WTC11 (cell line): Measurements from ENCODE around the gene TMEM151B.

Experiments used
- ATF2 ChIP-seq: sonication (generic); formaldehyde crosslinking; IDR thresholded peaks from 2 replicates; pipeline ENCODE4 v1.8.1; 2022; ENCODE audit warnings: low read depth, missing genetic modification reagents, borderline replicate concordance
- ELF4 ChIP-seq: sonication (generic); formaldehyde crosslinking; IDR thresholded peaks from 2 replicates; pipeline ENCODE4 v1.8.1; 2022; ENCODE audit warnings: low read depth, mild to moderate bottlenecking, moderate library complexity, missing genetic modification reagents
- ESRRA ChIP-seq: sonication (generic); formaldehyde crosslinking; IDR thresholded peaks from 2 replicates; pipeline ENCODE4 v1.8.1; 2022; ENCODE audit warnings: mild to moderate bottlenecking, missing genetic modification reagents, borderline replicate concordance
- FOXJ3 ChIP-seq: sonication (generic); formaldehyde crosslinking; IDR thresholded peaks from 2 replicates; pipeline ENCODE4 v1.9.0; 2021; ENCODE audit warnings: missing genetic modification reagents, mild to moderate bottlenecking, borderline replicate concordance
- TF ChIP-seq, protein P1 (sequence below): fragments of 200-600 bp; IDR thresholded peaks from 2 replicates; pipeline ENCODE4 v1.8.0; 2022; ENCODE audit warnings: antibody characterized with exemption
- TF ChIP-seq, protein P2 (sequence below): sonication (generic); formaldehyde crosslinking; conservative IDR thresholded peaks from 2 replicates; pipeline ENCODE4 v1.8.1; 2022; ENCODE audit warnings: mild to moderate bottlenecking, missing genetic modification reagents

DNA sequence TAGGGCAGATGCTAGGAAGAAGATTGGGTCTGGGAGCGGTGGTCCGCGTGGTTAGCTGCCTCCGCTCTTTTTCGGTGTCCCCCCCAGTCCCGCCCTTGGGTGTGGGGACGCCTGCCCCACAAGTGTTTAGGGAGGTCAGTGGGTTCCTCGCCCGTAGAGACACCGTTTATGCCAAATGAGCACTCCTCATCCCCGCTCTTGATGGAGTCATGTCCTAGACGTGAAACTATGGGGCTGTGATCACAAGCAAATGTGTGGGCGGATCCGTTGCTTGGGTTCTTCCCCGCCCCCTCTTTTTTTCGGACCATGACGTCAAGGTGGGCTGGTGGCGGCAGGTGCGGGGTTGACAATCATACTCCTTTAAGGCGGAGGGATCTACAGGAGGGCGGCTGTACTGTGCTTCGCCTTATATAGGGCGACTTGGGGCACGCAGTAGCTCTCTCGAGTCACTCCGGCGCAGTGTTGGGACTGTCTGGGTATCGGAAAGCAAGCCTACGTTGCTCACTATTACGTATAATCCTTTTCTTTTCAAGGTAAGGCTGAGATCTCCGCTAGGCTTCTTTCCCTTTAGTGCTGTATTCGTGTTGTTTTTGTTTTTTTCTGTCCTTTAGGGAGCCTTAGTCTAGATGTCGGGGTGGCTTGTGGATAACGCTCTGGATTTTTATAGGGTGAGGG is 23.4 kb upstream of the TMEM151B start, which contains the start of gene HSP90AB1:
- TF ChIP-seq ELF4 (CRISPR knock-in tag) (no peak), ESRRA (CRISPR knock-in tag) (no peak), ATF2 (CRISPR knock-in tag) (no peak), FOXJ3 (CRISPR knock-in tag) (no peak)
- TF ChIP-seq, protein P1, sequence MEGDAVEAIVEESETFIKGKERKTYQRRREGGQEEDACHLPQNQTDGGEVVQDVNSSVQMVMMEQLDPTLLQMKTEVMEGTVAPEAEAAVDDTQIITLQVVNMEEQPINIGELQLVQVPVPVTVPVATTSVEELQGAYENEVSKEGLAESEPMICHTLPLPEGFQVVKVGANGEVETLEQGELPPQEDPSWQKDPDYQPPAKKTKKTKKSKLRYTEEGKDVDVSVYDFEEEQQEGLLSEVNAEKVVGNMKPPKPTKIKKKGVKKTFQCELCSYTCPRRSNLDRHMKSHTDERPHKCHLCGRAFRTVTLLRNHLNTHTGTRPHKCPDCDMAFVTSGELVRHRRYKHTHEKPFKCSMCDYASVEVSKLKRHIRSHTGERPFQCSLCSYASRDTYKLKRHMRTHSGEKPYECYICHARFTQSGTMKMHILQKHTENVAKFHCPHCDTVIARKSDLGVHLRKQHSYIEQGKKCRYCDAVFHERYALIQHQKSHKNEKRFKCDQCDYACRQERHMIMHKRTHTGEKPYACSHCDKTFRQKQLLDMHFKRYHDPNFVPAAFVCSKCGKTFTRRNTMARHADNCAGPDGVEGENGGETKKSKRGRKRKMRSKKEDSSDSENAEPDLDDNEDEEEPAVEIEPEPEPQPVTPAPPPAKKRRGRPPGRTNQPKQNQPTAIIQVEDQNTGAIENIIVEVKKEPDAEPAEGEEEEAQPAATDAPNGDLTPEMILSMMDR = no peak
- TF ChIP-seq, protein P2, sequence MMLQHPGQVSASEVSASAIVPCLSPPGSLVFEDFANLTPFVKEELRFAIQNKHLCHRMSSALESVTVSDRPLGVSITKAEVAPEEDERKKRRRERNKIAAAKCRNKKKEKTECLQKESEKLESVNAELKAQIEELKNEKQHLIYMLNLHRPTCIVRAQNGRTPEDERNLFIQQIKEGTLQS (CRISPR knock-in tag) = no peak
